HG03521 (cell line): ENCODE results near the gene RBP4.

Experiments used
- ATAC-seq: cut with Tn5 transposase; IDR thresholded peaks from one replicate; pipeline ENCODE4 v1.9.1; 2021; ENCODE audit warnings: mild to moderate bottlenecking, moderate library complexity; ENCODE audit not compliant: unreplicated experiment

The RBP4 gene

DNA sequence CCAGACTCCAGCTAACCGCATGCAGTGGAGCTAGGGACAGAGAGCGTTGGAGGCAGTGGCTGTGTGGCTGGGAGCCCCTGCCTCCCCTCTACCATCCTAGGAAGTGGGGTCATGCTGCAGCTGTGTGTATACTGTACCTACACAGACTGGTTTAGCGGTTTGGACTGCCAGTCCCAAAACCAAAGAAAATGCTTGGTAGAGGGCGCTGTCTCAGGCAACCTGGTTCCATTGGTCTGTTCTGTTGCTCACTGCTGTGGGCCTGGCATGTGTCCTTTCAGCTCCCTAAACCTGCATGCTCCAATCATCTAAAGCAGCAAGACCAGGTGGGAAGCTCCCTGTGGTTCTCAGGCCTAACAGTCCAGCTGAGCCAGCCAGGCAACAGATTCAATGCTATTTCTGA is 4.5 kb downstream of the RBP4 start:
- ATAC-seq = no peak

DNA sequence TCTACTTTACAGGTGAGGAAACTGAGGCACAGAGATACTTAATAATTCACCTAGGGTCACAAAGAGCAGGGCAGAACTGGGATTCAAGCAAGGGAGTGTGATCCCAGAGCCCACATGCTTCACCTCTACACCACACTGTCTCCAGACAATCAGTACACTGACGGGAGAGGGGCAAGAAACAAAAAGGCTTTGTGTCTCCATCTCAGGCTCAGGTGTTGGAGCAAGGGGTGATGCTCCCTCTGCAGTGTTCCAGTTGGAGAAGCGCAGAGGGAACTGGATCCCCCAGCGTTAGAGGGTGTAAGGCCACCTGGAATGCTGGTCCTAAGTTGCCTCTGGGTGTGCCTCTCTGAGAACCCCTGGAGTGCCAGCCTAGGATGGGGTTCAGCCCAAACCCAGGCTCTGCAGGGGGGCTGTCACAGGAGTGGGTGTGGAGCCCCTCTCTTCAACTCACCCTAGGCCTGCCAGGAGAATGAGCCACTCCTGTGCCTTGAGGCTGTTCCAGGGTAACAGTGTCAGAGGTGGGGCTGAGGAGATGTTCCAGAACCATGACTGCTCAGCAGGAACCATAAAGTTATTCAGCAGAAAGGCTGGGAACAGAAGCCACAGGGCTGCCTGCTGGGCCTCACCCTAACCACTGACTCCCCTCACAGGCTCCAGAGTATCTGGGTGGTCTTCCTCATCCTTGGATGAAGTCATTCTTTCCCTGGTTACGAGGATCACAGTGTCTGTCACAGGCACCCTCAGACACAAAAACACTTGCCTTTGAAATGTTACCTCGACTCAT is 5.5 kb downstream of the RBP4 start:
- no peak for ATAC-seq

DNA sequence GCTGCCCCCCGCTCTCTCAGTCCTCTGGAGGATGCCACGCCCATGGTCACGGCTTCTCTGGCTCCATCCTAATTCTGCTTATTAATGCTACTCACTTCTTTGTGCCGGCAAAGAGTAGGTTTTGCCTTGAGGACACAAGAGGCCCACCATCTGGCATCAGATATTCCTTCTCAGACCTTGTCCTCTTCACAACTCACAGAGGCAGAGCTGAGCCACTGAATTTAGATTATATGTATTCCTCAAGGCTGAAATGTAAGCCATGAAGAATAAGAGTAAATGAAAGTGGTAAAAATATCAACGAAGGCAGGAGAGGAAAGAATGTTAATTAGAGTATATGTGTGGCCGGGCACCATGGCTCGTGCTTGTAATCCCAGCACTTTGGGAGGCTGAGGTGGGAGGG is 6.5 kb downstream of the RBP4 start:
- no peak for ATAC-seq

DNA sequence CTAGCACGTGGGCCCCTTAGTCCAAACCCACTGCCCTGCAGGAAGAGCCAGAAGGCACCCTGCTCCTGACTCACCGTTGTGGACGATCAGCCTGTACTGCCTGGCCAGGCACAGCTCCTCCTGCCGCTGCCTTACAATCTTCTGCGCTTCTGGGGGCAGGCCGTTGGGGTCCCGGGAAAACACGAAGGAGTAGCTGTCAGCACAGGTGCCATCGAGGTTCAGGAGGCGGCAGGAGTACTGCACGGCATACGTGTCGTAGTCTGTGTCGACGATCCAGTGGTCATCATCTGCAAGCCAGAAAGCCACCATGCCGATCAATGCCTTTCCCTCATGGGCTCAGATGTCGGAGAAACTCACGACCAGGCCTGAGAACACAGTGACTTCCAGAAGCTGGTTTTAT is 7.3 kb downstream of the RBP4 start:
- no peak for ATAC-seq

DNA sequence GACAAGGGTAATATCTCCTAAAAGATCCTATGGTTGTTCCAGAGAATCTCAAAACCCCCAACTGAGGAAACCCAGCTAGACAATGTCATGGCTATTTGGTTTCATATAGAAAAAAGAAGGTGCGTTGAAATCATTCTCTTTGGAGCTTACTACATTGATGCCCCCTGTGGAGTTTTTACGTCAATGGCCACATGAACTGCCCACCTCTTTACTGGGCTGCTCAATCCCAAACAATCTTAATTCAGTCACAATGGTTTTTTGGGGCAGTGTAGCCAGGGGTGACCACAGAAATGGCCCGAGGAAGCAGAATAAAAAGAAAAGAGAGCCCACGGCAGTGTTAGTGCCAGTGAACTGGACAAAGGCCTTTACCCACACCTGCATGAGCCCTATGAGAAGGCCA is 7.8 kb downstream of the RBP4 start:
- ATAC-seq = no peak

DNA sequence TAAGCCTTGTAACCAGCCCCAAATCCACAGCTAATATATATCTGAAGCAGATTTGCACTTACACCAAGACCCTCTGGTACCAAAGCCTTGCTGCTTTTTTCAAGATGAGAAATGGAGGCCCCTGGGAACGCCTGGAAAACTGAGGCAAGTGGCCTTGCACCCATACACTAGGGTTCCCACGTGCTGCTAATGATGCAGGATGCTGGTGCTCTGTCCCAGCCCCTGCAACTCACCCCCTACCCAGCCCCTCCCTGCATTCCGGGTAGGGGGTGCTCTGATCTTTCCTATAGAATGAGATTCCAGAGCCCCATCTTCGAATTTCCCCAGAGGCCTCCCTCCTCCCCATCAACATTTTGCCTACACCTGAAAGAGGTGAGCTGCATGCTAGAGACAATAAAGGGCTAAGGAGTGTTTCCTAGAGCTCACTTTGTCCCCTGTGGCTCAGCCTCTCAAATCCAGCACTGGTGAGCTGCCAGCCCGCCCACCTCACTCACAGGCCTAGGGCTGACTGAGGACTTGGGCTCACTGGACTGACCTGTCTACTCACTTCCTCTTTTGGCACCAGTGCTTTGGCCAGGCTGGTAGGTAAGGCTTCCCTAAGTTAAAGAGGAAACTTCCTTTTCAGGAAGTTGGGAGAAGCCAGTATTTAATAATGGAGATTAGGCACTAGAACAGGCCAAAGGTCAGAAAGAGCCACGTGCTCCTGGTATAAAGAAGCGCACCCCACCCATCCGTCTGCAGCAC is 9.8 kb downstream of the RBP4 start:
- no peak for ATAC-seq

DNA sequence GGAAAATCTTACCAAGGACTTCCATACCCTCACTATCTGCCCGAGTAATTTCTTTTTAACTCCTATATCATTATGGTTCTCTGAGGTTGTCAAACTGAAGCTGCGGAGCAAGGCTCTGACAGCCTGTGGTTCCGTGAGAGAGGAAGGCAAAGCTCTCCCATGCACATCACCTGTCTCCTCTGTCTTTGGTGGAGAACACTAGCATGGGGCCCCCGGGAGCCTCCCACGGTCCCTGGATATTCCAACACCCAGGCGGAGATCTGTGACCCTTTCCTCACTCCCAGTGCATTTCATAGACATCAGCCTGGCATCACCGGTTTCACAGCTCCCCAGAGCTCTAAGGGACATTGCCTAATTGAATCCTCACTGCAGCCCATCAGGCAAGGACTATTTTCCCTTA is 10.4 kb downstream of the RBP4 start:
- no peak for ATAC-seq

DNA sequence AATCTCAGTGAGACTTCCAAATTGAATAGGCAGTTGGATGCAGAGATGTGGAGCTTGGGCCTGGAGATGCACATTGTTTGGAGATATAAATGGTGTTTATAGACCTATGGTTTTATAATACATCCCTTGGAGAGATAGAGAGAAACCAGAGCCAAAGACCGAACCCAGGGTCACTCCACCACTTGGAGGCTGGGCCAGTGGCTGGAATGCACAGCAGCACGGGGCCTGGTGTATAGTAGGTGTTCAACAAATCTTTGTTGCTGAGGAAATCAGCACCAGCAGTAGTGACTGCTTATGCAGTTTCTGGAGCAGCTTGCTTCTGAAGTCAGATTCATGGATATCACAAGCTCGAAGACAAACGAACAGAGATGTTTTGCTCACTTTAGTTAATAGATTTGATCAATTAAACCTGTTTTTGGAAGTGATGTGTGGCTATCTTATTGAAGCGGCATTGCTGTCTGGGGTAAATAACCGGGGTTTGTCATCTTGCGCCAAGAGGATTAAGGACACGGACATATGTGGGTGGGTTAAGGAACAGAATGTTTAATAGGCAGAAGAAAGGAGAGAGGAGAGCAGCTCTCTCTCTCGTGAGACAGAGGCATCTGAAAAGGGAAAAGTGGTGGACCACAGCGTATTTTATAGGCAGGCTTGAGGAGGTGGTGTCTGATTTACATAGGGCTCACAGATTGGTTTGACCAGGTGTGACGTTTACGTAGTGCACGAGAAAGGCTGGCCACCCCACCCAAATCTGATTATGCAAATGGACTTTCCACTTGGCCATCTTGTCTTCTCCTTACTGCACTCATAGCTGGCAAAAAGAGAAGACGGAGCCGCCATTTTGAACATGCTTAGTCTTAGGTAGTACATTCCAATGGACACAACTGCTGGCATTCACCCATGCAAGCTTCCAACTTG is 11.1 kb downstream of the RBP4 start:
- ATAC-seq = no peak

DNA sequence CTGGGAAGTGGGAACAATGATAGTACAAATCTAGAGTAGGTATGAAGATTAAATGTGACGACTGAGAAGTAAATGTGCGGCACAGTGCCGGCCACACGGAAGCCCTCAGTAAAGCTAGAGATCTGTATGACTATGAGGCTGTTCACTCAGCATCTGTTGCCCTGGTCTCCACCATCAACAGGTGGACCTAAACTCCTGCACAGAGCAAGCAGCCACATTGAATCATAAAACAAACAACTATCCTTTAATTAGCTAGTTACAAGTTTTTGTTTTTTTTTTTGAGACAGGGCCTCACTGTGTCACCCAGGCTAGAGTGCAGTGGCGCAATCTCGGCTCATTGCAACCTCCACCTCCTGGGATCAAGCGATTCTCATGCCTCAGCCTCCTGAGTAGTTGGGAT is 16.6 kb downstream of the RBP4 start:
- no peak for ATAC-seq

DNA sequence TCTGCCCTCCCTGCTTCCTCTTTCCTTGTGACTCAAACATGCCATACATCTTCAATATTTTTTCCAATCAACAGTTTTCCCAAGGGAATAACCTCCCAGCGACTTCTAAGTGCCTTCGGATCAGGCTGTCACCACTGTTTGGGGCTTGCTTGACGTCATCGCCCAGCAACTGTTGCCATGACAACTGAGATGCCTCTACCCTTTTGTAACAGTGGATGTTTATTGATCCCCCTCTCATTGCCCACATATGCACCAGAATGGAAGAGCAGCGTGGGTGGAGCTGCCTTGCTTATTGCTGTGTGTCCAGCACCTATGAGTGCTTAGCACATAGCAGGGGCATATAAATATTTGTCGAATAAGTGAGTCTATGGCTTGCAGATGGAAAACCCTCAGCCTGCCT is 20.2 kb downstream of the RBP4 start:
- ATAC-seq = no peak

DNA sequence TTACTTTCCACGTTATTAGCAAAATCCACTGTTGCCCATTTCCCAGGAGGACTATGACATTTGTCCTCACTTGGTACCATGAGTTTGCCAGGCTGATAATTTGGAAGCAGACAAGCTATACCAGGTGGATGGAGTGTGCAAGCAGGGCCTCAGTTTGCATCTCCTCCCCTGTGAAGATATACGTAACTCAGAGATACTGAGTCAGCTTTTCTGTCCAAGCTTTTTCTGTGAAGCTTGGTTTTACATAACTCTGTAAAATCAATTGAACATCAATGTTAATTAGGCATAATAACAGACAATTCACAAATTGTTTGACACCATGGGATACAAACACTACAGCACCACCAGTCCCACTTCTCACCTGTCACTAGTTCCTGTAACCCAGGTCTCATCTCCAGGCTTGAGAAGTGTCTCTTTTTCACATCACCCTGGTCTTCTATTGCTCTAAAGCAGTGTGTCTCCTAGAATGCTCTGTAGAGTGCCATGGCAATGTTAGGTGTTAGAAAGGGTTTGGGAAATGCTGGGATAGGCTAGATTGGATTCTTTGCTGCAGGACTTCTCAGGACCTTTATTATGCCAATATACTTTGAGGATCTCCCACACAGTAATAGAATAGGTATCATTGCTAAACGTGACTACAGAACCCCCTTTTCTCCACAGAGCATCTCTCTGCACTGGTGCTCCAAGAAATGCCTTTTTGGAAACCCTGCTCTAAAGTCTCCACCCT is 20.9 kb downstream of the RBP4 start:
- no peak for ATAC-seq

DNA sequence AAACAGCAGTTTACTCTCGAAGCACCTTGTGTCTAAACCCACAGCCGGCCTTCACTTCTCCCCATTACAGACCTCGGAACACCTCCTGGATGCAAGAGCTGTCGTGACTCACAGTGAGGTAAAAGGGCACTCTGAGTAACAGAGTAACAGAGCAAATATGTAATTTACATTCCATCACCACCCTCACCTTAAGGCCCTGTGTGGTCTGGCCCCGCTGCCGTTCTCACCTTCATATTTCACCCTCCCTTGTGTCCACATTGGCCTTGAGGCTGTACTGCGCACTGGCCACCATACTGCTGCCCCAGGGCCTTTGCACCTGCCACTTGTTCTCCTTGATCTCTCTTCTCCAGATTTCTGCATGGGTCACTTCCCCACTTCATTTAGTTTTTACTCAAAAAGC is 21.9 kb downstream of the RBP4 start:
- ATAC-seq = no peak

DNA sequence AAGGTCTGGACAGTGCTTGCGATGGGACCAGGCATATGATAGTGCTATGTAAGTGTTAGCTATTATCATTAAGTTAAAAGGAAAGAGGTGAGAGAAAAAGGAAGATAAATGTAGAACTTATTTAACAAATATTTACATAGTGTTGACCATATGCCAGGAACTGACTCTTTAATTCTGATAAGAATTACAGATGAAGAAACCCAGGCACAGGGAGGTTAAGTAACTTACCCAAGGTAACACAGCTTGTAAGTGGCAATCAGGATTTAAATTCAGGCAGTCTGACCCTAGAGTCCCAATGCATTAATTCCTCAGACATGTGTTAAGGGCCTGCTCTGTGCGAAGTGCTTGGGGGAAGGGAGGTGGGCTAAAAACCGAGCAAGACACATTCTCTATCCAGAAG is 23.5 kb downstream of the RBP4 start:
- ATAC-seq = no peak

DNA sequence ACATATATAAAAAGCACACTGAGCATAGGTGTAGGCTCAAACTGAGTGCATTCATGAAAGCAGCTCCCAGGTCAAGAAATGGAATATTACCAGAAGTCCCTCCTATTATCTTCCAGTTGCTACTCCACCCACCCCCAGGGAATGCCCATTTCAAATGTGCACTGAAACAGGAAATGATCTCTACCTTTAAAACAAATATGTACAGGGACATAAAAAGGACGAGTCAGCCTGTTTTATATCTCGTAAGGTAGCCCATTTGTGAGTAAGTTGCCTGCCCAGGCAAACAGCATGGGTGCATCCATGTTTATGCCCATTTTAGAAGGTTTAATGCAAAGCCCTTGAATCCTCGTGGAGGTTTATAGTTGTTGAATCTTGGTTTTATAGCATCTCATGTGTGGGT is 24.1 kb downstream of the RBP4 start:
- no peak for ATAC-seq

DNA sequence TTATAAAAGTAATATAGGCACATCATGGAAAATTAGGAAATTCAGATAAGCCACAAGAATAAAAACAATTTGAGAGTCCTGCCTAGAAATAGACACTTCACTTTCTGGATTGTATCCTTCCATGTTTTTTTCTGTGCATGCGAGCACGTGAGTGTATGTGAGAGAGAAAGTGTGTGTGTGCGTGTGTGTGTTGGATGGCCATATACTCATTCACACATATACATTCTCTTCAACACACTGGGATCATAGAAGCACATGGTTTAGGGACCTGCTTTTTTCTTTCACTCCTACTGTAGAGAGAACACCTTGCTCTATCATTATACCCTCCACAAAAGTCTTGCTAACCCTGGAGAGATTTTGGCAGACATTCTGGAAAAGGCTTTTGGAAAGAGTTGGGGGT is 27.1 kb downstream of the RBP4 start:
- ATAC-seq = no peak

DNA sequence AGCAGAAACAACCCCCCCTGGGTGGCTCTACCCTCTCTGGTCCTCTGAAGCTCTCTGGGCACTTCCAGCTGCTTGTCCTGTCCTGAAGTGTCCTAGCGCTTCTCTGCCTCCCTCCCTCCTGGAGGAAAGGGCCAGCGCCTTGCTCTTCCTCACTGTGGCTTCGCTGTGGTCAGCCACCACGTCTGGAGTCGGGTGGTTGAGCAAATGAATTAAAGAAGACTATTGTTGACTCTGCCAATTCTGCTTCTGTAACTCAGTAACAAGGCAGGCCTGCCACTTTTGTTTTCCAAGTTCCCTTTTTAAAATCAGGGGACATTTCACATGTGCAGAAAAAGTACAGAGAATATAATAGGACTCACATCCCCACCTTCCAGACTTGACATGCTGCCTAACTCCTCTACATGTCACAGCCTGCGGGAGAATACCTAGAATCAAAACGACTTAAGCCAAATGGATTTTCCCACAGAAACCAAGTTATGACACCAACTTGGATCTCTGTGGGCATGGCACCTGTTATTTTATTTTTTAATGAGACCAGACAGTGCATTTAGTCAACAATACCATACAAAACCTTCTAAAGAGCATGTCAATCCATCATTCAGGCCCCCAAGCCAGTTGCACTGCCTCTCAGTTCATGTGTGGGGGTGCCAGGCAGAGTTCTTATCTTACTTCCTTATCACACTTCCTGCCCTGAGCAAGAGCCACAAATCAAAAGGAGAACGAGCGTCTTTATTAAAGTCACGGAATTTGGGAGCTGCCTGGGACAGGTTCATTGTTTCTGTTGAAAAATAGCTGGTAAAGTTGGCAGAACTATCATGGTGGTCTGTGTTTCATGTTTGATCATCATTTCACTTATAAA is 27.8 kb downstream of the RBP4 start:
- ATAC-seq = no peak

DNA sequence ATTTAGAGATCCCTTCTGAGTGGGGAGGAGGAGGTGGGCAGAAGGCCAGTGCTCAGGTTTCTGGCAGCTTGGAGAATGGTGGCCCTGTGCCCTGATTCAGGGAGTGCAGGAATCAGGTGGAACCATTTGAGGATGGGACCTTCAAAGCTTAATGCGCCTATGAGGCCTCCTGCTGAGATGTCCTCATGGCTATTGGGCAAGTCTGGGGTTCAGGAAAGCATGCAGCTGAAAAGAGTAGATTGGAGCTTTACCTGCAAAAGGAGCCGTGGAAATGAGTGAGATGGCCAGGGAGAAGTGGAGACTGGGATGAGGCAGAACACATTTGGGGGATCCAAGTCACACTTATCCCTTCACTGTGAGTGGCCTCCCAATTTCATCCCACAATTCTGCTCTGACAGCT is 28.4 kb downstream of the RBP4 start:
- ATAC-seq = no peak

DNA sequence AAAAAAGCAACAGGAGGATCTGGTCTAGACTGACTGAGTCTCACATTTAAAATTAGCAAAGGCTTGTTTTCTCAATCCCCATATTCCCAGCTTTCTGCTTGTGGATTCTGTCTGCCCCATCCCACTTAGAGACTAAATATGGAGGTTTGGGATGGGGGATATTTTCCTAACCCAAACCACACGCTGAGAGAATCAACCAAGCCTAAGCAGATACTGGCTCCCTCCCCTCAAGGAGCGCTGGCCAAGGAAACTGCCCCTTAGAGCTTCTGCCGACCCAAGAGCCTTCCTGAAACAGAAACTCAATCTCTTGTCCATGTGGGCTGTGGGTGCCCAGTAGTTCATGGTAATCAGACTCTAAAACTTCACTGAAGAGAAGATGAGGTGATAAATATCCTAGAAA is 30.7 kb downstream of the RBP4 start:
- no peak for ATAC-seq

DNA sequence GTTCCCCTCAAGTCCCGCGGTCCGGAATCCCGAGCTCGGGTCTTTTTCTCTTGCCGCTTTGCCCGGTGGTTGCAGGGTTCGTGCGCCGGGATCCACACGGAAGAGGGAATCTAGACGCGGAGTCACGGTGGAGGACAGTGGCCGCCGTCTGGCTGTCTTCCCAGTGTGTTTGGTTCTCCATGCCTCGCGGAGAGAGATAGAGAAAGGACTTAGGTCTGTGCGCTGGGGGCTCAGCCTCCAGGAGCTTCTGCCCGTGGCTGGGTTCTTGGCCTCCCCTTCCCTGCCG is 33.0 kb downstream of the RBP4 start:
- ATAC-seq = no peak
